Suppressor macrophage treated with lipopolysaccharide for 1 hour (primary cell): ENCODE results near the gene TMPRSS11D.

ENCODE experiments used
- DNase-seq, 3 donors: peaks; one replicate each; pipeline ENCODE4 v3.0.0-alpha.2; 2020 to 2022

TMPRSS11D gene

GRCh38 chr4:67885762-67886161 is 2.0 kb upstream of the TMPRSS11D start:
- peak; percentile 72 to 88 (median 73) for DNase-seq

DNA sequence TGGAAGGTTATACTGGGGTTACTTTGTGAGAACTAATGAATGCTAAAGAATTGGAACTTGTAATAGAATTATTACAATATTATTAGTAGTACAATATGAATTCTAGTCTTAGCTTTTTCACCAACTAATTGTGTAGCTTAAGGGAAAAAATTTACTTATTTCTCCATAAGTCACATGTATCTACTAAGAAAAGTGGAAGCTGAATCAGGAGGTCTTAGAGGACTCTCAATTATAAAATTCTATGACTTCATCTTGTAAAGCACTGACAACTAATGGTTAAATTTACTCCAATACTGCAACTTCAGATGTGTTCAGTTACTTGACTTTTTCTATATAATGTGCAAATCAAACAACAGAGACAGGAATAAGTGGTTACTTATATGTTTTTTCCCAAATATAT is 899 bp upstream of the TMPRSS11D start:
- DNase-seq, result peak; percentile 15 to 69 (median 59)

DNA sequence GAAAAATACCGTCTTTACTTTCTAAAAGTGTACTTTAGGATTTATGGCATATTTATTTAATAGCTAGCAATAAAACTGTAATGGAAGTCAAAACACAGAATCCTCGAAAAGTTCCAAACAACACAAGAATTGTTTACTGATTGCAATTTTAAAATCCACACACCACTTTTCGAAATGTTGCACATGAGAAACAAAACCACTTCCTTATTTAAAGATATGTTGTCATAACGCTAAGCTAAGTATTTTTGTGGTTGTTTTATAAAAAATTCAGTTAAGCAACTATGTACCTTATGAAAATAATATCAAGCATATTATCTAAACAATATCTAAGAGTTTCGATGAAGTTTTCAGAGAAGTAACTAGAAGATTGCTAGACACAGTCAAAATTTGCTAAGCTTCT is 344 bp downstream of the TMPRSS11D start:
- peak; percentile 27 to 70 (median 70) for DNase-seq

GRCh38 chr4:67880866-67881610 is 2.8 kb downstream of the TMPRSS11D start:
- no peak for DNase-seq

DNA sequence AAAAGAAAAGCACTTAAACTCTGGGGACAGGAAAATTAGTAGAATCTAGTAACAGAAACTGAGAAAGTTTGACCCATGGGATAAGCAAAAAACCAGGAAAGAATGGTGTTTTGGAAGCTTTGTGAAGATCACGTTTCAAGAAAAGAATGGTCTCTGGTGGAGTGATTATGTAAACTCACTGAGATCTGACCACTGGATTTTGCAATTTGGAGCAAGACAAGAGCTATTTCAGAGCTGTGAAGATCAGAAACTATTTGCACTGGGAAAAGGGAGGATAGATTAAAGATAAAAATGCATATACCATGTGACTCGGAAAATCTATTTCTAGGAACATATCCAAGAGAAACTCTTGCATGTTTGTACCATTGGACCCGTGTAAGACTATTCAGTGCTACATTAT is 4.3 kb downstream of the TMPRSS11D start:
- no peak for DNase-seq

DNA sequence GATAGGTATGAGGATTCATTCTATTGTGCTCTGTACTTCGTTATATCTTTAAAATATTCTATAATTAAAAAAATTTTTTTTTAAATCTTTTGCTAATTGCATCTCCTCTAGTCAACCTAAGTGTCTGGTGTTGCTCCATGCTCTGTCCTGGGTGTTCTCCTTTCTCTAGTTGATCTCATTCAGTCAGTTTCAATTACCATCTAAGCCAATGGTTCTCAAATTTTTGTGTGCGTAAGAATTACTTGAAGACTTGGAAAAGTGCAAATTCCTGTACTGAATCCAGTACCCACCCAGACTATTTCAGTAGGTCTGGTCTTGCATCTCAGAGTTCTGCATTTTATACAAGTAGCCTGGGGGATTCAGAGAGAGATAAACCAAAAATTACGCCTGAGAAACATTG is 6.7 kb downstream of the TMPRSS11D start:
- DNase-seq, result no peak

- no peak for DNase-seq
Measured at GRCh38 chr4:67874986-67875385, 8.8 kb downstream of the TMPRSS11D start.

- DNase-seq, result no peak
Measured at GRCh38 chr4:67873116-67873515, 10.7 kb downstream of the TMPRSS11D start.

DNA sequence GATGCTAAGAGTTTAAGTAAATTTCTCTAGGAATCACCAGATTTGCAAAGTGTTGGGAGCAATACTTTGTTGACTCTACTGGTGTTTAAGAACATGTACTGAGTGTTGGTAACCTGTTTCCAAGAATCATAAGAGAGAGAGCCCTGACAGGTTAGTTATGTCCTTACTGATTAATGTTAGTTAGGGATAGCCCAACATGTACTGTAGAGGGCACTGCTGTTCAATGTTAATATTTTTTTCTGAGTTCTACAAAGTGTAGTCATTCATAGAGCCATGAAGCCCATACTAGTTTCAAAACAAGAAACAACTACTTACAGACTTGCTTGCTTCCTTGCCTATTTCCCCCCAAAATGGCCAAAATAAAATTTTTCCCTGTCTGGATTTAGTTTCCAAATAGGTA is 11.9 kb downstream of the TMPRSS11D start:
- DNase-seq, result peak; percentile 46 to 78 (median 75)

- DNase-seq, result no peak
Measured at GRCh38 chr4:67869580-67870190, 14.1 kb downstream of the TMPRSS11D start.

- DNase-seq, result no peak
Measured at GRCh38 chr4:67861513-67861912, 22.3 kb downstream of the TMPRSS11D start.

- DNase-seq, result no peak
Measured at GRCh38 chr4:67853336-67853735, 30.5 kb downstream of the TMPRSS11D start.

- no peak for DNase-seq
Measured at GRCh38 chr4:67820903-67821302, 62.9 kb downstream of the TMPRSS11D start.

- no peak for DNase-seq
Measured at GRCh38 chr4:67810011-67810410, 73.8 kb downstream of the TMPRSS11D start.

GRCh38 chr4:67809502-67809901 is 74.3 kb downstream of the TMPRSS11D start:
- no peak for DNase-seq

- no peak for DNase-seq
Measured at GRCh38 chr4:67796810-67797209, 87.0 kb downstream of the TMPRSS11D start.

DNA sequence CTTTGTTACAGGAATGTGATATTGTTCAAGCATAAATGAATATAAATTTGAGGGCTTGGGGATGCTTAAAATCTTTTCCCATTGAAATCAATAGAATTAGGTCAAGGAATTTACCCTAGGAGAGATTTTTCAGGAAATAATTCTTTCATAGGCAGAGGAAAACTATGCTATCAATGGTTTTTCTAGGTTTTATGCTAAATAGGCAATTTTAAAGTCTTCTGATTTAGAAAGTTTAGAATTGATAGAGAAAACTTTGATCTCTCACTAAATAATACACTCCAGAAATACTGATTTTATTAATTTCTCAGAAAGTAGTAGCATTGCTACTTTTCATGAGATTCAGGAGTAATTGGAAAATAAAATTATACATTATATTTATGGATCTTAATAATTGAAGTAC is 93.1 kb downstream of the TMPRSS11D start:
- DNase-seq, result no peak

- DNase-seq, result no peak
Measured at GRCh38 chr4:67787311-67787710, 96.5 kb downstream of the TMPRSS11D start.

GRCh38 chr4:67785528-67785927 is 98.3 kb downstream of the TMPRSS11D start:
- DNase-seq, result no peak

- DNase-seq, result no peak
Measured at GRCh38 chr4:67779631-67780030, 104.2 kb downstream of the TMPRSS11D start.

DNA sequence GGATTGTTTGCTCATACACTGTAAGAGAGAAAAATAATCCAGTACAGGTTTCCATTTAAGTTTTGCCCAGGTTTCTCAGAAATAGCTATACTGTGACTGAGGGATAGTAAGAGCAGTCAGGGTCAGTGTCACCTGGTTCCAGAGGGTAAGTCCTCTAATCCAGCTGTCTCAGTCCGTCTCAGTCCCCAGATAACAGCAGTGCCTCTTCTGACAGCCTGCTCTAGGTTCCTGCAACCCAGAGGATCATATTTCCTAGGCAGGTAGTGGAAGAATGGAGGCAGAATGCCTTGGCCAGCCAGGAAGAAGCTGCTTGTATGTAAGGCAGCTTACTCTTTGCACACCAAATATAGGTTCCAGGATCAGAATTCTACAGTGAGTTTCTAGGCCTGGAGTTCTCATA is 107.1 kb downstream of the TMPRSS11D start:
- DNase-seq, result no peak
